ENCODE measurements around the gene TTPAL. TPM values are rescaled to one million over a fixed set of nuclear protein-coding genes. Genes with fewer than 3 reads are reported as not detected.

TTPAL gene
- total and polyA plus RNA-seq, 3 donors from 2014 or later = 9.8 to 13.1 (median 12.0) TPM

DNA sequence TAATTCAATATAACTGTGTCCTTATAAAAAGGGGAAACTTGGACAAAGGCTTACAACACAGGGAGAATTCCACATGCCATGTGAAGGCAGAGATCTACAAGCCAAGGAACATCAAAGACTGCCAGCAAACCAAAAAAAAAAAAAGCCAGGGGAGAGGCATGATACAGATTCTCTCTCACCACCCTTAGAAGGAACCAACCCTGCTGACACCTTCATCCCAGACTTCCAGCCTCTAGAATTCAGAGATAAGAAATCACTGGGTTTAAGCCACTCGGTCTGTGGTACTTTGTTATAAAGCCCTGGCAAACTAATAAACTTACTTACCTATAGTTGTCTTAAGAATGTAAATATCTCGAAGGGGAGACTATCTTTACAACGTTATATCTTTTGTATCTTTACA lies 41.8 kb downstream of the TTPAL start:
- no peak for DNase-seq
- peaks cover 21% of the 10 kb centered on the region for H3K4me1 ChIP-seq
- no peak overlapping the region for H3K27ac ChIP-seq
- H3K36me3 ChIP-seq (ENCODE audit: low read depth, missing control alignments) = no peaks in the 10 kb centered on the region
- 82 to 86% methylated on average over 3 of the region's 3 CpGs for WGBS, 2 donors
- no peaks in the 10 kb centered on the region for H3K9me3 ChIP-seq
- intact Hi-C loops (cut with DNase I; ENCODE audit: low total_unique reads) = no loop called here
- no peaks in the 10 kb centered on the region for H3K27me3 ChIP-seq
- no peak for TF ChIP-seq POLR2A (IDR thresholded peaks at IDR 0.05)
- TF ChIP-seq, protein P1, sequence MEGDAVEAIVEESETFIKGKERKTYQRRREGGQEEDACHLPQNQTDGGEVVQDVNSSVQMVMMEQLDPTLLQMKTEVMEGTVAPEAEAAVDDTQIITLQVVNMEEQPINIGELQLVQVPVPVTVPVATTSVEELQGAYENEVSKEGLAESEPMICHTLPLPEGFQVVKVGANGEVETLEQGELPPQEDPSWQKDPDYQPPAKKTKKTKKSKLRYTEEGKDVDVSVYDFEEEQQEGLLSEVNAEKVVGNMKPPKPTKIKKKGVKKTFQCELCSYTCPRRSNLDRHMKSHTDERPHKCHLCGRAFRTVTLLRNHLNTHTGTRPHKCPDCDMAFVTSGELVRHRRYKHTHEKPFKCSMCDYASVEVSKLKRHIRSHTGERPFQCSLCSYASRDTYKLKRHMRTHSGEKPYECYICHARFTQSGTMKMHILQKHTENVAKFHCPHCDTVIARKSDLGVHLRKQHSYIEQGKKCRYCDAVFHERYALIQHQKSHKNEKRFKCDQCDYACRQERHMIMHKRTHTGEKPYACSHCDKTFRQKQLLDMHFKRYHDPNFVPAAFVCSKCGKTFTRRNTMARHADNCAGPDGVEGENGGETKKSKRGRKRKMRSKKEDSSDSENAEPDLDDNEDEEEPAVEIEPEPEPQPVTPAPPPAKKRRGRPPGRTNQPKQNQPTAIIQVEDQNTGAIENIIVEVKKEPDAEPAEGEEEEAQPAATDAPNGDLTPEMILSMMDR (IDR thresholded peaks at IDR 0.05) = no peak
- H3K4me3 ChIP-seq = no peak overlapping the region

DNA sequence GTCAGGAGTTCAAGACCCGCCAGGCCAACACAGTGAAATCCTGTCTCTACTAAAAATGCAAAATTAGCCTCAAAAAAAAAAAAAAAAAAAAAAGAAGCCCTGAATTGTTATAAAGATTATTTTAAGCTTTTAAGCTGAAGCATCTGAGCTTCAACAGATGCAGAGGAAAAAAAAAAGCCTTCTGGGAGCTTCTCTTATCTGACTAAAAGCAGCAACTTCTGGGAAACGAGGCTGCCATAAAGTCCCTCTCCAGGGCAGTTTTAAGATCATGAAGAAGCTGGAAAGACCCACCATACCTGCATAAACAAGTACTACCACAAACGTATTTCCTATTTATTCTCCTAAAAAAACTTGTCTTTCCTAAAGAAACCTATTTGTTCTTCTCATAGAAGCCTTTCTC lies 42.6 kb downstream of the TTPAL start:
- Histone ChIP-seq H3K9me3 (no peaks in the 10 kb centered on the region), H3K27me3 (no peaks in the 10 kb centered on the region), H3K4me1 (peaks cover 21% of the 10 kb centered on the region), H3K36me3 (ENCODE audit: low read depth, missing control alignments) (no peaks in the 10 kb centered on the region), H3K4me3 (no peak overlapping the region), H3K27ac (no peak overlapping the region)
- no peak for TF ChIP-seq POLR2A (IDR thresholded peaks at IDR 0.05)
- TF ChIP-seq, protein P1 (IDR thresholded peaks at IDR 0.05) = no peak
- WGBS, 2 donors = 53 to 58% methylated on average over 3 of the region's 3 CpGs
- intact Hi-C loops (cut with DNase I; ENCODE audit: low total_unique reads) = no loop called here
- no peak for DNase-seq

DNA sequence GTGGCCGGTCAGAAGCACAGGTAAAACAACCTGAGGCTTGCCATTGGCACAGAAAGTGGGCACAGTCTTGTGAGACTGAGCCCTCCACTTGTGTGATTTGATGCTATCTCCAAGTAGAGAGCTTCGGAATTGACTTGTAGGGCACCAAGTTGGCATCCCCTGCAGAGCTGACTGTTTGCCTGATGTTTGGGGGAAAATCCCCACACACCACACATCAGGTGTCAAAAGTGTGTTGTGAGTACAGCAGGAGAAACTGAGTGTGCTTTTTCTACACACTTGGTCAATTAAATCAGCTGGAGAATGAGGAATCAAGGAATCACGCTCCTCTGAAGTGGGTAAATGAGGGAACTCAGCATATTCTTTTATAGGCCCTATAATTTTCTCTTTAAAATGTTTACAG lies 45.2 kb downstream of the TTPAL start:
- Histone ChIP-seq H3K4me1 (peaks cover 21% of the 10 kb centered on the region), H3K27me3 (no peaks in the 10 kb centered on the region), H3K9me3 (no peaks in the 10 kb centered on the region), H3K27ac (peak overlapping the region; percentile 98 to 100), H3K4me3 (peak overlapping the region; percentile 90 to 100), H3K36me3 (ENCODE audit: low read depth, missing control alignments) (no peaks in the 10 kb centered on the region)
- 31 to 55% methylated on average over 3 of the region's 3 CpGs for WGBS, 2 donors
- intact Hi-C loops (cut with DNase I; ENCODE audit: low total_unique reads) = loop anchor here (10.0 kb wide), 1 partner anchor 46 kb away; the partner anchor contains the start of gene TTPAL
- no peak for DNase-seq
- no peak for TF ChIP-seq POLR2A (IDR thresholded peaks at IDR 0.05)
- TF ChIP-seq, protein P1 (IDR thresholded peaks at IDR 0.05) = no peak

DNA sequence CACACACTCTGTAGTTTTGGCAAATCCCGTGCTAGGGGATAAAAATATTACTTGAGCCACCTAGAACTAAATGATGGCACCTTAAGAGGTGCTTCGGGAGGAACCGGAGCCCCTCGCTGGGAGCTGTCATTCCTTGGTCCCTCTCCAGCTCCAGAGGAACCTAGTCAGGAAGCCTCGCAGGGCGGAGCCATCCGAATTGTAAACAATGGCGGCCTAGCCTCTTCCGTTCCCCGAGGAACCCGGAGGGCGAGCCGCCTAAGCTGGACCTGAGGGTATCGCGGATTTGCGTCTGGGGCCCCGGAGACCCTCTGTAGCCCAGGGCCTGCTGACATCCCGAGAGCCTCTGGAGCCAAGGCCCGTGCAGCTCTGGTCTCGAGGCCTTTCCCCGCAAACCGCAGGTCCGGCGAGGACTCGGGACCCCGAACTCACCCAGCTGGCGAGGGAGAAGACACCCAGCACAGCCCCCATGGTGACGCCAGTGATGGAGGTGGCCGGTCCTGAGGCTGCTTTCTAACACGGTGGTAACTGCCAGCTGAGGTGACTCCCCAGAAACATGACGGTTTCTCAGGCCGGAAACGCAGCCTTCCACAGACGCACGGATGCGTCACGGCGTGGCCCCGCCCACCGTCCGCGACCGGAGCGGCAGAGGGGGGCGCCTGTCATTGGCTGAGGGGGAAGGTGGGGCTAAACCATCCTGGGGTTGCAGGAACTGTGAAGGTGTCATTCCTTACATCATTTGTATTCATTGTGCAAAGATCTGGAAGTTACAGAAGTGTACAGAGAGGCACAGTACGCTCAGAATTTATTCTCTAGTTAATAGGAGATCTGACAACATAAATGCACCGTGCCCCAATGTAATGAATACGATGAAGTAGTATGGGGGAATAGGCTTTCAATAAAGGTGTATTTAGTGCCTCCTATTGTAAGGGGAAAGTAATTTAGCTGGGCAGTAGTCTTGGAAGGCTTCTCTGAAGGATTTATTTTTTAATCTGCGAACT lies 46.1 kb downstream of the TTPAL start, which contains the start of gene SERINC3:
Gene SERINC3 (minus strand): TSS at position 587 of the 998 bp plus-strand sequence. CDS start 119 bp downstream, at position 468.
- peak; percentile 93 for TF ChIP-seq POLR2A (IDR thresholded peaks at IDR 0.05)
- TF ChIP-seq, protein P1 (IDR thresholded peaks at IDR 0.05) = peak in 1 of 3 experiments; percentile 1
- intact Hi-C loops (cut with DNase I; ENCODE audit: low total_unique reads) = loop anchor here (10.0 kb wide), 1 partner anchor 47 kb away; the partner anchor contains the start of gene TTPAL
- WGBS, 2 donors = 0 to 1% methylated on average over 31 to 49 of the region's 49 CpGs
- Histone ChIP-seq H3K27ac (peak within 1 kb of the TSS; percentile 98 to 100), H3K9me3 (no peaks in the 10 kb centered on the region), H3K27me3 (no peaks in the 10 kb centered on the region), H3K36me3 (ENCODE audit: low read depth, missing control alignments) (no peaks in the 10 kb centered on the region), H3K4me3 (peak within 1 kb of the TSS; percentile 90 to 100), H3K4me1 (peaks cover 21% of the 10 kb centered on the region)
- peak; percentile 98 for DNase-seq

All from testis (tissue), 3 donors.